HCT116 (cell line): Measurements from ENCODE around the gene TPRG1.

Experiments used
- CTCF ChIP-seq, 3 experiments: fragments of 200-600 bp in 1 of 3; sonication (generic) in 1 of 3; IDR thresholded peaks in 2 of 3; conservative IDR thresholded peaks in 1 of 3; 2 replicates each; pipeline ENCODE4 v1.5.1; 2012 to 2017; ENCODE audit warnings: low read depth in 2 of 3, low read length in 2 of 3, antibody characterized with exemption in 1 of 3, borderline replicate concordance in 1 of 3, control low read depth in 1 of 3, mild to moderate bottlenecking in 1 of 3, mixed read lengths in 1 of 3, mixed run types in 1 of 3, moderate library complexity in 1 of 3; ENCODE audit not compliant: insufficient read depth in 1 of 3
- EZH2 ChIP-seq: fragments of 200-600 bp; sonication (generic); IDR thresholded peaks from 2 replicates; pipeline ENCODE4 v1.6.1; 2017; ENCODE audit warnings: antibody characterized with exemption, mixed run types
- POLR2AphosphoS5 ChIP-seq: IDR thresholded peaks from 2 replicates; pipeline ENCODE4 v1.6.1; 2011; ENCODE audit warnings: mild to moderate bottlenecking, low read depth, low read length, moderate library complexity

- TF ChIP-seq CTCF (IDR thresholded peaks at IDR 0.05 in 2 of 3, conservative IDR thresholded peaks at IDR 0.05 in 1 of 3; ENCODE audit: borderline replicate concordance in 1 of 3, insufficient read depth in 1 of 3, low read depth in 2 of 3, low read length in 2 of 3) = no peak
- TF ChIP-seq POLR2AphosphoS5 = no peak
- TF ChIP-seq EZH2 = no peak
These were observed 106.5 kb downstream of the TPRG1 start for GRCh38 chr3:189278221-189278620.
